ENCODE data around the gene NRBF2. TPM values are rescaled to one million over a fixed set of nuclear protein-coding genes. Genes with fewer than 3 reads are reported as not detected.

The NRBF2 gene
- total RNA-seq, 2 experiments from 2014 or later: 25.3 to 25.6 TPM

GRCh38 chr10:63084690-63085382 is 48.3 kb upstream of the NRBF2 start:
- no peak for TF ChIP-seq CTCF (IDR thresholded peaks at IDR 0.05)
- Mint-ChIP-seq H3K4me1 (ENCODE audit: low read depth) (no peaks in the 10 kb centered on the region), H3K4me3 (no peak overlapping the region), H3K36me3 (ENCODE audit: low read depth) (no peaks in the 10 kb centered on the region), H3K9me3 (no peaks in the 10 kb centered on the region), H3K27ac (no peak overlapping the region), H3K27me3 (peaks cover 11% of the 10 kb centered on the region)
- no peaks in the 10 kb centered on the region for H3K9me3 ChIP-seq (ENCODE audit: control insufficient read depth in 1 of 2, insufficient read depth in 1 of 2, low read length in 2 of 2)
- CTCF ChIA-PET: interaction anchor here (0.9 to 2.5 kb wide), 2 partner anchors 266 to 647 kb away, joined by 3 to 14 read pairs; no protein-coding TSS in a partner anchor
- H3K4me1 ChIP-seq (ENCODE audit: insufficient read depth, low read length): no peaks in the 10 kb centered on the region
- H3K27me3 ChIP-seq (ENCODE audit: control insufficient read depth in 1 of 2, insufficient read depth in 2 of 2, low read length in 2 of 2): peaks cover 0 to 2% of the 10 kb centered on the region in 2 experiments
- no peak overlapping the region for H3K27ac ChIP-seq (ENCODE audit: low read depth in 1 of 2, low read length in 2 of 2)
- POLR2A ChIA-PET: no interaction called here
- H3K36me3 ChIP-seq (ENCODE audit: insufficient read depth, low read length): no peaks in the 10 kb centered on the region
- intact Hi-C loops (cut with DNase I, micrococcal nuclease): loop anchor here (1.0 to 10.0 kb wide), 11 partner anchors 72 to 820 kb away; partner anchors contain the start of gene RTKN2 (in 1 of the 2)
- DNase-seq (no peak), ATAC-seq (ENCODE audit: poor library complexity) (no peak)
- H3K4me3 ChIP-seq (ENCODE audit: low read length): no peak overlapping the region

- Histone ChIP-seq H3K27me3 (ENCODE audit: control insufficient read depth in 1 of 2, insufficient read depth in 2 of 2, low read length in 2 of 2) (peaks cover 0 to 7% of the 10 kb centered on the region in 2 experiments), H3K4me3 (ENCODE audit: low read length) (no peak overlapping the region), H3K9me3 (ENCODE audit: control insufficient read depth in 1 of 2, insufficient read depth in 1 of 2, low read length in 2 of 2) (no peaks in the 10 kb centered on the region), H3K27ac (ENCODE audit: low read depth in 1 of 2, low read length in 2 of 2) (no peak overlapping the region), H3K4me1 (ENCODE audit: insufficient read depth, low read length) (no peaks in the 10 kb centered on the region), H3K36me3 (ENCODE audit: insufficient read depth, low read length) (no peaks in the 10 kb centered on the region)
- DNase-seq: no peak
- intact Hi-C loops (cut with DNase I, micrococcal nuclease): no loop called here
- Mint-ChIP-seq H3K4me3 (no peak overlapping the region), H3K4me1 (ENCODE audit: low read depth) (no peaks in the 10 kb centered on the region), H3K36me3 (ENCODE audit: low read depth) (no peaks in the 10 kb centered on the region), H3K9me3 (no peaks in the 10 kb centered on the region), H3K27ac (no peak overlapping the region), H3K27me3 (peaks cover 19% of the 10 kb centered on the region)
- CTCF ChIA-PET: no interaction called here
- no peak for TF ChIP-seq CTCF (IDR thresholded peaks at IDR 0.05)
- POLR2A ChIA-PET: no interaction called here
- no peak for ATAC-seq (ENCODE audit: poor library complexity)
Observed at GRCh38 chr10:63093227-63093626, 39.9 kb upstream of the NRBF2 start.

GRCh38 chr10:63094405-63094804 is 38.7 kb upstream of the NRBF2 start:
- no peaks in the 10 kb centered on the region for H3K9me3 ChIP-seq (ENCODE audit: control insufficient read depth in 1 of 2, insufficient read depth in 1 of 2, low read length in 2 of 2)

More at GRCh38 chr10:63094405-63094804, 38.7 kb upstream of the NRBF2 start:
- no peak for DNase-seq
- Histone ChIP-seq H3K4me3 (ENCODE audit: low read length) (no peak overlapping the region), H3K36me3 (ENCODE audit: insufficient read depth, low read length) (no peaks in the 10 kb centered on the region), H3K27ac (ENCODE audit: low read depth in 1 of 2, low read length in 2 of 2) (no peak overlapping the region), H3K4me1 (ENCODE audit: insufficient read depth, low read length) (no peaks in the 10 kb centered on the region), H3K27me3 (ENCODE audit: control insufficient read depth in 1 of 2, insufficient read depth in 2 of 2, low read length in 2 of 2) (peaks cover 0 to 10% of the 10 kb centered on the region in 2 experiments)
- ChIA-PET CTCF (no interaction called here), POLR2A (no interaction called here)
- H3K4me3 Mint-ChIP-seq: no peak overlapping the region
- H3K9me3 Mint-ChIP-seq: no peaks in the 10 kb centered on the region
- ATAC-seq (ENCODE audit: poor library complexity): no peak
- no peaks in the 10 kb centered on the region for H3K36me3 Mint-ChIP-seq (ENCODE audit: low read depth)
- H3K27me3 Mint-ChIP-seq: peaks cover 15% of the 10 kb centered on the region
- TF ChIP-seq CTCF (IDR thresholded peaks at IDR 0.05): no peak
- intact Hi-C loops (cut with DNase I, micrococcal nuclease): no loop called here
- no peaks in the 10 kb centered on the region for H3K4me1 Mint-ChIP-seq (ENCODE audit: low read depth)
- no peak overlapping the region for H3K27ac Mint-ChIP-seq
